Loucy (cell line): ENCODE data around the gene BRCC3.

Source experiments
- CTCF ChIP-seq: fragments of 200-600 bp; sonication (generic); conservative IDR thresholded peaks from 2 replicates; pipeline ENCODE4 v1.5.1; 2014; ENCODE audit warnings: mild to moderate bottlenecking, antibody characterized with exemption, low read length
- EZH2phosphoT487 ChIP-seq: fragments of 200-600 bp; IDR thresholded peaks from 2 replicates; pipeline ENCODE4 v1.6.1; 2018; ENCODE audit warnings: antibody characterized with exemption, mild to moderate bottlenecking, moderate library complexity, borderline replicate concordance

- TF ChIP-seq EZH2phosphoT487 = no peak
- TF ChIP-seq CTCF = no peak
These were observed 60.8 kb downstream of the BRCC3 start for GRCh38 chrX:155132110-155132509.
